ENCODE results near the gene ZSWIM1.

GRCh38 chr20:45863543-45864470 is 17.2 kb upstream of the ZSWIM1 start:
- TF ChIP-seq, protein P1, sequence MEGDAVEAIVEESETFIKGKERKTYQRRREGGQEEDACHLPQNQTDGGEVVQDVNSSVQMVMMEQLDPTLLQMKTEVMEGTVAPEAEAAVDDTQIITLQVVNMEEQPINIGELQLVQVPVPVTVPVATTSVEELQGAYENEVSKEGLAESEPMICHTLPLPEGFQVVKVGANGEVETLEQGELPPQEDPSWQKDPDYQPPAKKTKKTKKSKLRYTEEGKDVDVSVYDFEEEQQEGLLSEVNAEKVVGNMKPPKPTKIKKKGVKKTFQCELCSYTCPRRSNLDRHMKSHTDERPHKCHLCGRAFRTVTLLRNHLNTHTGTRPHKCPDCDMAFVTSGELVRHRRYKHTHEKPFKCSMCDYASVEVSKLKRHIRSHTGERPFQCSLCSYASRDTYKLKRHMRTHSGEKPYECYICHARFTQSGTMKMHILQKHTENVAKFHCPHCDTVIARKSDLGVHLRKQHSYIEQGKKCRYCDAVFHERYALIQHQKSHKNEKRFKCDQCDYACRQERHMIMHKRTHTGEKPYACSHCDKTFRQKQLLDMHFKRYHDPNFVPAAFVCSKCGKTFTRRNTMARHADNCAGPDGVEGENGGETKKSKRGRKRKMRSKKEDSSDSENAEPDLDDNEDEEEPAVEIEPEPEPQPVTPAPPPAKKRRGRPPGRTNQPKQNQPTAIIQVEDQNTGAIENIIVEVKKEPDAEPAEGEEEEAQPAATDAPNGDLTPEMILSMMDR (IDR thresholded peaks at IDR 0.05): no peak
- no peak for TF ChIP-seq POLR2A (IDR thresholded peaks at IDR 0.05)

All from heart left ventricle (tissue), 13 donors.